ENCODE measurements around the gene ASCL4. TPM values are rescaled to one million over a fixed set of nuclear protein-coding genes. Genes with fewer than 3 reads are reported as not detected.

Gene ASCL4
- total and polyA plus RNA-seq, 2 of the 13 experiments (the other 11 are each of a cell fraction or from before 2014, with no cell fraction given) = not detected

DNA sequence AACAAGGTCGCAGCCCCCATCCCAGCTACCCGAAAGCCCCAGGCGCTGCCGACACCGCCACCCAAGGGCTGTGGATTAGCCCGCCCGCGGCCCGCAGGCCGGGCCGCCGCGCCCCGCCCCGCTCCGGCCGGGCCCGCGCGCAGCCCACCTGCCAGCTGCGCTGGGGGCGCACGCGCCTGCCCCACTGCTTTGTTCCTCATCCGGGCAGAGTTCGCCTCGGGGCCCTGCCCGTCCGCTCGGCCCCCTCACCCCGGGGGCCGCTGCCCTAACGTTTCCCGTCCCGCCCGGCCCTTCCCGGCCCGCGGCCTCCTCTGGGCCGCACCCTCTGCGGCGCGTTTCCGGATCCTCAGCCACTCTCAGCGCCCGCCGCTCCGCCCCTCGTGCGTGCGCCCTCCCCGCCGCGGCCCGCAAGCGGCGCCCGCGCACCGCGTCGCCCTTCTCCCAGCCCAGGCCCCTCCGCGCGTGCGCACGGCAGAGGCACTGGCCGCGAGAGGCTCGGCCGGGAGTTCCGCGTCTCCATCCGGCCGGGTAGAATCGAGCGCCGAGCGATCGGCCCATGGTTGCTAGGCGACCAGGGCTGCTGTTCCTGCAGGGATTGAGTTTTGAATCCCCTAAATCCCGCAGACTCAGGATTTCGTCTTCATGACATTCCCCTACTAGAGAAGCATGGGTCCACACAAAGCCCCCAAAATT lies 13.5 kb upstream of the ASCL4 start, which contains the start of gene PRDM4 (continued):
- TF ChIP-seq, protein P1, sequence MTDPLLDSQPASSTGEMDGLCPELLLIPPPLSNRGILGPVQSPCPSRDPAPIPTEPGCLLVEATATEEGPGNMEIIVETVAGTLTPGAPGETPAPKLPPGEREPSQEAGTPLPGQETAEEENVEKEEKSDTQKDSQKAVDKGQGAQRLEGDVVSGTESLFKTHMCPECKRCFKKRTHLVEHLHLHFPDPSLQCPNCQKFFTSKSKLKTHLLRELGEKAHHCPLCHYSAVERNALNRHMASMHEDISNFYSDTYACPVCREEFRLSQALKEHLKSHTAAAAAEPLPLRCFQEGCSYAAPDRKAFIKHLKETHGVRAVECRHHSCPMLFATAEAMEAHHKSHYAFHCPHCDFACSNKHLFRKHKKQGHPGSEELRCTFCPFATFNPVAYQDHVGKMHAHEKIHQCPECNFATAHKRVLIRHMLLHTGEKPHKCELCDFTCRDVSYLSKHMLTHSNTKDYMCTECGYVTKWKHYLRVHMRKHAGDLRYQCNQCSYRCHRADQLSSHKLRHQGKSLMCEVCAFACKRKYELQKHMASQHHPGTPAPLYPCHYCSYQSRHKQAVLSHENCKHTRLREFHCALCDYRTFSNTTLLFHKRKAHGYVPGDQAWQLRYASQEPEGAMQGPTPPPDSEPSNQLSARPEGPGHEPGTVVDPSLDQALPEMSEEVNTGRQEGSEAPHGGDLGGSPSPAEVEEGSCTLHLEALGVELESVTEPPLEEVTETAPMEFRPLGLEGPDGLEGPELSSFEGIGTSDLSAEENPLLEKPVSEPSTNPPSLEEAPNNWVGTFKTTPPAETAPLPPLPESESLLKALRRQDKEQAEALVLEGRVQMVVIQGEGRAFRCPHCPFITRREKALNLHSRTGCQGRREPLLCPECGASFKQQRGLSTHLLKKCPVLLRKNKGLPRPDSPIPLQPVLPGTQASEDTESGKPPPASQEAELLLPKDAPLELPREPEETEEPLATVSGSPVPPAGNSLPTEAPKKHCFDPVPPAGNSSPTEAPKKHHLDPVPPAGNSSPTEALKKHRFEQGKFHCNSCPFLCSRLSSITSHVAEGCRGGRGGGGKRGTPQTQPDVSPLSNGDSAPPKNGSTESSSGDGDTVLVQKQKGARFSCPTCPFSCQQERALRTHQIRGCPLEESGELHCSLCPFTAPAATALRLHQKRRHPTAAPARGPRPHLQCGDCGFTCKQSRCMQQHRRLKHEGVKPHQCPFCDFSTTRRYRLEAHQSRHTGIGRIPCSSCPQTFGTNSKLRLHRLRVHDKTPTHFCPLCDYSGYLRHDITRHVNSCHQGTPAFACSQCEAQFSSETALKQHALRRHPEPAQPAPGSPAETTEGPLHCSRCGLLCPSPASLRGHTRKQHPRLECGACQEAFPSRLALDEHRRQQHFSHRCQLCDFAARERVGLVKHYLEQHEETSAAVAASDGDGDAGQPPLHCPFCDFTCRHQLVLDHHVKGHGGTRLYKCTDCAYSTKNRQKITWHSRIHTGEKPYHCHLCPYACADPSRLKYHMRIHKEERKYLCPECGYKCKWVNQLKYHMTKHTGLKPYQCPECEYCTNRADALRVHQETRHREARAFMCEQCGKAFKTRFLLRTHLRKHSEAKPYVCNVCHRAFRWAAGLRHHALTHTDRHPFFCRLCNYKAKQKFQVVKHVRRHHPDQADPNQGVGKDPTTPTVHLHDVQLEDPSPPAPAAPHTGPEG (CRISPR knock-in tag; IDR thresholded peaks at IDR 0.05) = peak; percentile 90
- TF ChIP-seq ZNF672 (CRISPR knock-in tag; IDR thresholded peaks at IDR 0.05) (no peak), TAF1 (CRISPR knock-in tag; IDR thresholded peaks at IDR 0.05) (peak; percentile 58; the same call in 1 of the 2 replicates), HOXA5 (CRISPR knock-in tag; IDR thresholded peaks at IDR 0.05) (no peak), ZNF451 (CRISPR knock-in tag; IDR thresholded peaks at IDR 0.05) (peak; percentile 42; the same call in 1 of the 2 replicates), TOE1 (CRISPR knock-in tag; IDR thresholded peaks at IDR 0.05) (no peak), ZNF468 (CRISPR knock-in tag; IDR thresholded peaks at IDR 0.05) (no peak), ZNF567 (CRISPR knock-in tag; IDR thresholded peaks at IDR 0.05; ENCODE audit: borderline replicate concordance) (no peak), ARID2 (CRISPR knock-in tag; IDR thresholded peaks at IDR 0.05; ENCODE audit: borderline replicate concordance) (no peak), ZFP62 (CRISPR knock-in tag; IDR thresholded peaks at IDR 0.05) (no peak), STAG1 (CRISPR knock-in tag; IDR thresholded peaks at IDR 0.05) (peak; percentile 84), POLR2A (IDR thresholded peaks at IDR 0.05; ENCODE audit: insufficient read depth in 1 of 2, low read depth in 2 of 2, low read length in 2 of 2) (peak; percentile 79 to 93), ISX (CRISPR knock-in tag; conservative IDR thresholded peaks at IDR 0.05) (no peak), ZNF331 (CRISPR knock-in tag; IDR thresholded peaks at IDR 0.05) (no peak), ATF1 (CRISPR knock-in tag; IDR thresholded peaks at IDR 0.05) (no peak), MED13 (CRISPR knock-in tag; IDR thresholded peaks at IDR 0.05) (no peak; the same call in 1 of the 2 replicates), TSC22D2 (CRISPR knock-in tag; IDR thresholded peaks at IDR 0.05; ENCODE audit: borderline replicate concordance) (no peak), ZEB1 (IDR thresholded peaks at IDR 0.05; ENCODE audit: insufficient replicate concordance, low read depth) (no peak), HDAC1 (CRISPR knock-in tag; IDR thresholded peaks at IDR 0.05) (peak; percentile 48; the same call in 1 of the 2 replicates), ZNF138 (CRISPR knock-in tag; IDR thresholded peaks at IDR 0.05; ENCODE audit: low read depth) (no peak)
- TF ChIP-seq, protein P2, sequence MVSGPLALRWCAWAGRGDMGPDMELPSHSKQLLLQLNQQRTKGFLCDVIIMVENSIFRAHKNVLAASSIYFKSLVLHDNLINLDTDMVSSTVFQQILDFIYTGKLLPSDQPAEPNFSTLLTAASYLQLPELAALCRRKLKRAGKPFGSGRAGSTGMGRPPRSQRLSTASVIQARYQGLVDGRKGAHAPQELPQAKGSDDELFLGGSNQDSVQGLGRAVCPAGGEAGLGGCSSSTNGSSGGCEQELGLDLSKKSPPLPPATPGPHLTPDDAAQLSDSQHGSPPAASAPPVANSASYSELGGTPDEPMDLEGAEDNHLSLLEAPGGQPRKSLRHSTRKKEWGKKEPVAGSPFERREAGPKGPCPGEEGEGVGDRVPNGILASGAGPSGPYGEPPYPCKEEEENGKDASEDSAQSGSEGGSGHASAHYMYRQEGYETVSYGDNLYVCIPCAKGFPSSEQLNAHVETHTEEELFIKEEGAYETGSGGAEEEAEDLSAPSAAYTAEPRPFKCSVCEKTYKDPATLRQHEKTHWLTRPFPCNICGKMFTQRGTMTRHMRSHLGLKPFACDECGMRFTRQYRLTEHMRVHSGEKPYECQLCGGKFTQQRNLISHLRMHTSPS (CRISPR knock-in tag; IDR thresholded peaks at IDR 0.05; ENCODE audit: low read depth) = no peak
- TF ChIP-seq, protein P3, sequence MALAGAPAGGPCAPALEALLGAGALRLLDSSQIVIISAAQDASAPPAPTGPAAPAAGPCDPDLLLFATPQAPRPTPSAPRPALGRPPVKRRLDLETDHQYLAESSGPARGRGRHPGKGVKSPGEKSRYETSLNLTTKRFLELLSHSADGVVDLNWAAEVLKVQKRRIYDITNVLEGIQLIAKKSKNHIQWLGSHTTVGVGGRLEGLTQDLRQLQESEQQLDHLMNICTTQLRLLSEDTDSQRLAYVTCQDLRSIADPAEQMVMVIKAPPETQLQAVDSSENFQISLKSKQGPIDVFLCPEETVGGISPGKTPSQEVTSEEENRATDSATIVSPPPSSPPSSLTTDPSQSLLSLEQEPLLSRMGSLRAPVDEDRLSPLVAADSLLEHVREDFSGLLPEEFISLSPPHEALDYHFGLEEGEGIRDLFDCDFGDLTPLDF (CRISPR knock-in tag; IDR thresholded peaks at IDR 0.05) = 0 out of 2 replicates have a peak, but pooled peaks have one; percentile 50
- TF ChIP-seq, protein P4, sequence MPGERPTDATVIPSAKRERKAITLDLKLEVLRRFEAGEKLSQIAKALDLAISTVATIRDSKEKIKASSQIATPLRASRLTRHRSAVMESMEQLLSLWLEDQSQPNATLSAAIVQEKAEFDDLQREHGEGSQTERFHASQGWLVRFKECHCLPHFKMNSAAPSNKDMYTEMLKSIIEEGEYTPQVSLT (CRISPR knock-in tag; IDR thresholded peaks at IDR 0.05; ENCODE audit: borderline replicate concordance, low read depth) = no peak
